MCF 10A (cell line): ENCODE results near the gene BANP. TPM values are rescaled to one million over a fixed set of nuclear protein-coding genes. Genes with fewer than 3 reads are reported as not detected.

ENCODE experiments used
- BruUV-seq: library from RNA; stranded (reverse); fragments of 400-500 nt; replicated peaks from 2 replicates; lab custom pipeline; 2021; lab: Mats Ljungman, UMichigan
- CTCF ChIA-PET: fragments of 300-600 bp; sonication (Branson Sonifier 250); formaldehyde crosslinking; extraction: SDS; loops from one replicate; lab custom pipeline; 2021; ENCODE audit warnings: antibody characterized with exemption, inconsistent platforms; lab: Yijun Ruan, JAX
- POLR2A ChIA-PET: fragments of 300-600, 350-650 bp; sonication (Branson Sonifier 250); formaldehyde crosslinking; extraction: SDS; loops from one replicate; lab custom pipeline; 2020; ENCODE audit warnings: antibody characterized with exemption, inconsistent platforms; lab: Yijun Ruan, JAX
- DNase-seq: peaks from one replicate; pipeline ENCODE4 v3.0.0-alpha.2; 2018; ENCODE audit not compliant: unreplicated experiment
- H3K27ac Mint-ChIP-seq: one replicate; pipeline ENCODE4 v1.8.0; 2022; ENCODE audit warnings: mild to moderate bottlenecking, low read depth, mixed read lengths; ENCODE audit not compliant: unreplicated experiment
- H3K27me3 Mint-ChIP-seq: one replicate; pipeline ENCODE4 v1.8.0; 2022; ENCODE audit warnings: mixed read lengths; ENCODE audit not compliant: insufficient read depth, unreplicated experiment
- H3K36me3 Mint-ChIP-seq: one replicate; pipeline ENCODE4 v1.8.0; 2022; ENCODE audit warnings: mild to moderate bottlenecking, moderate library complexity, mixed read lengths; ENCODE audit not compliant: insufficient read depth, unreplicated experiment
- H3K4me1 Mint-ChIP-seq: one replicate; pipeline ENCODE4 v1.8.0; 2022; ENCODE audit warnings: mixed read lengths; ENCODE audit not compliant: insufficient read depth, unreplicated experiment
- H3K4me3 Mint-ChIP-seq: one replicate; pipeline ENCODE4 v1.8.0; 2022; ENCODE audit warnings: mild to moderate bottlenecking, moderate library complexity, mixed read lengths; ENCODE audit not compliant: unreplicated experiment
- H3K9me3 Mint-ChIP-seq: one replicate; pipeline ENCODE4 v1.8.0; 2022; ENCODE audit warnings: mixed read lengths; ENCODE audit not compliant: unreplicated experiment
- CTCF ChIP-seq: fragments of 200-600 bp; IDR thresholded peaks from one replicate; pipeline ENCODE4 v1.8.0; 2022; ENCODE audit warnings: antibody characterized with exemption, mild to moderate bottlenecking; ENCODE audit not compliant: unreplicated experiment
- intact Hi-C: fragments of 100-400 bp; cut with micrococcal nuclease; formaldehyde crosslinking; loops from 2 replicates; pipeline ENCODE4 v1.14.1; 2022
- total RNA-seq: library from RNA; stranded (reverse); gene quantifications from 2 replicates; pipeline ENCODE4 v1.2.3, GENCODE V29; 2022

The BANP gene
- total RNA-seq, 1 experiment from 2014 or later = 38.2 TPM

DNA sequence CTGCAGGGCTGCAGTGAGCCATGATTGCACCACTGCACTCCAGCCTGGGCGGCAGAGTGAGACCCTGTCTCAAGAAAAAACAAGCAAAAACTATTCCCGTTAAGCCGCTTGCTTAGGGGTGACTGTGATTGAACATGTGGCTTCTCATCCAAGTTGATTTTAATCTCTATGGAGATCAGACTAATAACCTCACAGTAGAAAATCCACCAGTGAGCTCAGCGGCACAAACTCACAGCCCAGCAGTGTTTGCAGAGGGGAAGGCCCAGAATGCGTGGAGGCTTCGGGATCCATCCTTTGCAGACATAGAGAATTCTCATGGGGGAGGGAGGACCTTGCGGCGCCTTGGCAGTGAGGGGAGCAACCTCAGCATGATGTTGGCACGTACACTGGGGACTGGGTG lies 7.4 kb downstream of the BANP start:
- ChIA-PET CTCF (no interaction called here), POLR2A (no interaction called here)
- peaks cover 42% of the 10 kb centered on the region for H3K36me3 Mint-ChIP-seq
- H3K27me3 Mint-ChIP-seq = no peaks in the 10 kb centered on the region
- no TSS peak for BruUV-seq
- DNase-seq = no peak
- TF ChIP-seq CTCF = no peak
- H3K9me3 Mint-ChIP-seq = no peaks in the 10 kb centered on the region
- H3K4me3 Mint-ChIP-seq = no peak overlapping the region
- no peak overlapping the region for H3K27ac Mint-ChIP-seq
- H3K4me1 Mint-ChIP-seq = peaks cover 8% of the 10 kb centered on the region
- intact Hi-C loops = no loop called here

DNA sequence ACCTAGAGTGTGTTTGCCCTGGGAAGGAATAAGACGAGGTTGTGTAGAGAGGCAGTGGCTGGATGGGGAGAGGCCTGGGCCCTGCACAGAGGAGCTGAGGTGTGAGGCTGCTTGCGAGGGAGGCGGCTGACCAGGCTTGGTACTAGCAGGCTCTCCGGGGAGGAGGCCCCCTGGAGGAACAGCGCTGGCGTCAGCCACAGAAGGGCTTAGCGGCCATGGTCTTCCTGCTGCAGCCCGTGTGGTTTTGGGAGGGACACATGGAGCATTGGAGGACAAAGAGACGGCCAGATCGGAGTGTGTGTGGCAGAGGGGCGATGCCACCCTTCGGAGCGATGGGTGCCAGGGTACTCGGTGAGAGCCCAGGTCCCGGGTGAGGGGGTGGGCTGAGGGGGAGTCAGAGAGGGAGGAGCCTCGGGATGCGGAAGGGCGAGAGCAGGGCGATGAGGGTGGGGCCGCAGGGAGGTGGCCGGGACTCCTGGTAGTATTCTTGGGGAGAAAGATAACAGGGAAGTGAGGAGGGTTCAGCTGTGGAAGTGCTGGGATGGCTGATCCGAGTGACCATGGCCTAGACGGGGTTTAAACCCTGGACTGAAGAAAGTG lies 8.3 kb downstream of the BANP start:
- H3K27me3 Mint-ChIP-seq = no peaks in the 10 kb centered on the region
- DNase-seq = no peak
- no peak overlapping the region for H3K4me3 Mint-ChIP-seq
- ChIA-PET POLR2A (no interaction called here), CTCF (no interaction called here)
- peaks cover 37% of the 10 kb centered on the region for H3K36me3 Mint-ChIP-seq
- no peak for TF ChIP-seq CTCF
- no peaks in the 10 kb centered on the region for H3K4me1 Mint-ChIP-seq
- no TSS peak for BruUV-seq
- no peaks in the 10 kb centered on the region for H3K9me3 Mint-ChIP-seq
- intact Hi-C loops = no loop called here
- no peak overlapping the region for H3K27ac Mint-ChIP-seq

DNA sequence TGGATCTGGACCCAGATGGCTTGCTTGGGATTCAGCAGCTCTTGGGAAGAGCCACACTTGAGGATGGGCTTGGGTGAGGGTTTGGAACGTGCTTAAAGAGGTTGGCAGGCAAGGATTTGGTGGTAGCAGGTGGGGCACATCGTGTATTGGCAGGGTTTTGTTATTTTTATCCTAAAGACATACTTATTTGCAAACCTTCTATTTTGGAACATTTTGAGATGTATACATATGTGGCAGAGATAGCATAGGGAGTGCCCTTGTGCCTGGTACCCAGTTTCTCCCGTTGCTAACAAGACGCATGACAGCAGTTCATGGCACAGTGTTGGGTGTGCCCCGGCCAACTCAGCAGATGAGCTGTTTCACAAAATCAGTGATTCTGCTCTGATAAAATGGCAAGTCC lies 9.1 kb downstream of the BANP start:
- H3K27me3 Mint-ChIP-seq = no peaks in the 10 kb centered on the region
- peaks cover 7% of the 10 kb centered on the region for H3K4me1 Mint-ChIP-seq
- POLR2A ChIA-PET = interaction anchor here (0.8 kb wide), 1 partner anchor 15 kb away, joined by 3 read pairs; no protein-coding TSS in a partner anchor
- no TSS peak for BruUV-seq
- CTCF ChIA-PET = no interaction called here
- peaks cover 36% of the 10 kb centered on the region for H3K36me3 Mint-ChIP-seq
- H3K9me3 Mint-ChIP-seq = no peaks in the 10 kb centered on the region
- H3K4me3 Mint-ChIP-seq = no peak overlapping the region
- no peak for TF ChIP-seq CTCF
- H3K27ac Mint-ChIP-seq = no peak overlapping the region
- no peak for DNase-seq
- intact Hi-C loops = no loop called here

- intact Hi-C loops = no loop called here
- peaks cover 10% of the 10 kb centered on the region for H3K4me1 Mint-ChIP-seq
- peaks cover 31% of the 10 kb centered on the region for H3K36me3 Mint-ChIP-seq
- no peak for TF ChIP-seq CTCF
- no TSS peak for BruUV-seq
- no peak overlapping the region for H3K27ac Mint-ChIP-seq
- H3K9me3 Mint-ChIP-seq = no peaks in the 10 kb centered on the region
- no peaks in the 10 kb centered on the region for H3K27me3 Mint-ChIP-seq
- ChIA-PET CTCF (no interaction called here), POLR2A (interaction anchor here (0.8 kb wide), 1 partner anchor 15 kb away, joined by 3 read pairs; no protein-coding TSS in a partner anchor)
- H3K4me3 Mint-ChIP-seq = no peak overlapping the region
- no peak for DNase-seq
These were observed 9.6 kb downstream of the BANP start for GRCh38 chr16:87960852-87961251.
